ENCODE data around the gene AOAH. TPM values are rescaled to one million over a fixed set of nuclear protein-coding genes. Genes with fewer than 3 reads are reported as not detected.

AOAH gene
- total and polyA plus RNA-seq, 8 donors: 1.6 to 35.8 (median 4.3) TPM; not detected in 1

DNA sequence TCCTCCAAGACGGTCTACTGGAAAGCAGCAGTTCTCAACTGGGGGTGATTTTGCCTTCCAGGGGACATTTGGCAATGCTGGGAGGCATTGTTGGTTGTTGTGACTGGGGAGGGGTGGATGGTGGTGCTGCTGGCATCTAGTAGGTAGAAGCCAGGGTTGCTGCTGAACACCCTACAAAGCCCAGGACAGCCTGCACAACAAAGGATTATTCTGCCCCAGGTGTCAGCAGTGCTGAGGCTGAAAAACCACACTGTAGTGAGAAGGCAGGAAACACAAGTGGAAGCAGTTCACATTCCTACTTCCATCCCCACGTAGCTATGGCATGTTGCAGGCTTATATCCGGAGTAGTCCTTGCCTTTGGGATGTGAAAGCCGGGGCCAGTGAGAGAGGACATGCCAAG is 86.9 kb downstream of the AOAH start:
- H3K36me3 ChIP-seq: peaks cover 0 to 10% (median 0%) of the 10 kb centered on the region in 4 donors
- no peaks in the 10 kb centered on the region for H3K9me3 ChIP-seq
- 72 to 83% (median 81%) methylated on average over 4 of the region's 4 CpGs for WGBS, 5 donors
- no peaks in the 10 kb centered on the region for H3K4me1 ChIP-seq
- intact Hi-C loops (cut with DNase I; ENCODE audit: low total_unique reads): no loop called here
- no peak overlapping the region for H3K4me3 ChIP-seq
- DNase-seq: no peak
- H3K27me3 ChIP-seq: no peaks in the 10 kb centered on the region
- no peak overlapping the region for H3K27ac ChIP-seq
- TF ChIP-seq POLR2AphosphoS5 (IDR thresholded peaks at IDR 0.05) (no peak), EP300 (IDR thresholded peaks at IDR 0.05) (no peak), POLR2A (IDR thresholded peaks at IDR 0.05) (no peak)
- TF ChIP-seq, protein P1, sequence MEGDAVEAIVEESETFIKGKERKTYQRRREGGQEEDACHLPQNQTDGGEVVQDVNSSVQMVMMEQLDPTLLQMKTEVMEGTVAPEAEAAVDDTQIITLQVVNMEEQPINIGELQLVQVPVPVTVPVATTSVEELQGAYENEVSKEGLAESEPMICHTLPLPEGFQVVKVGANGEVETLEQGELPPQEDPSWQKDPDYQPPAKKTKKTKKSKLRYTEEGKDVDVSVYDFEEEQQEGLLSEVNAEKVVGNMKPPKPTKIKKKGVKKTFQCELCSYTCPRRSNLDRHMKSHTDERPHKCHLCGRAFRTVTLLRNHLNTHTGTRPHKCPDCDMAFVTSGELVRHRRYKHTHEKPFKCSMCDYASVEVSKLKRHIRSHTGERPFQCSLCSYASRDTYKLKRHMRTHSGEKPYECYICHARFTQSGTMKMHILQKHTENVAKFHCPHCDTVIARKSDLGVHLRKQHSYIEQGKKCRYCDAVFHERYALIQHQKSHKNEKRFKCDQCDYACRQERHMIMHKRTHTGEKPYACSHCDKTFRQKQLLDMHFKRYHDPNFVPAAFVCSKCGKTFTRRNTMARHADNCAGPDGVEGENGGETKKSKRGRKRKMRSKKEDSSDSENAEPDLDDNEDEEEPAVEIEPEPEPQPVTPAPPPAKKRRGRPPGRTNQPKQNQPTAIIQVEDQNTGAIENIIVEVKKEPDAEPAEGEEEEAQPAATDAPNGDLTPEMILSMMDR (IDR thresholded peaks at IDR 0.05): no peak

DNA sequence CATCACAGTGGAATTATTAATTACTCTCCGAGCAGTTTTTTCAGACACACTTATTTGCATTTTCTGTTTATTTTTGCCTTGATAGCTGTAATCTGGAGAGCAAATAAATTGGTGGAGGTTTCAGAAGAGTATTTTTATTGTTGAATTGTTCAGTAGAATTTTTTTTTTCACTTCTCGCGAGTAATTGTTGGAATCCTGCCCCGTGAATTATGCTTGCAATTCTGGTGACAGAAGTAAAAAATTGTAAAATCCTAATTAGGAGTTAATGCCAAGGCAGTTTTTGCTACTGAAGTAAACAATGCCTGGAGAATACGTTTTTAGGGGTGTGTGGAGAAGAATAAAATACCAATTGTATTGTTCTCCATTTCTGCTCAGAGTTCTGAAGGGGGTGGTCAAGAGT is 88.2 kb downstream of the AOAH start:
- H3K9me3 ChIP-seq: no peaks in the 10 kb centered on the region
- H3K27me3 ChIP-seq: no peaks in the 10 kb centered on the region
- H3K4me1 ChIP-seq: no peaks in the 10 kb centered on the region
- peaks cover 0 to 10% (median 0%) of the 10 kb centered on the region in 4 donors for H3K36me3 ChIP-seq
- no peak overlapping the region for H3K4me3 ChIP-seq
- DNase-seq: no peak
- no peak for TF ChIP-seq POLR2A (IDR thresholded peaks at IDR 0.05)
- no peak for TF ChIP-seq EP300 (IDR thresholded peaks at IDR 0.05)
- no peak for TF ChIP-seq POLR2AphosphoS5 (IDR thresholded peaks at IDR 0.05)
- TF ChIP-seq, protein P1 (IDR thresholded peaks at IDR 0.05): no peak
- no peak overlapping the region for H3K27ac ChIP-seq
- 26 to 63% (median 45%) methylated on average over 5 of the region's 5 CpGs for WGBS, 5 donors
- intact Hi-C loops (cut with DNase I; ENCODE audit: low total_unique reads): no loop called here

DNA sequence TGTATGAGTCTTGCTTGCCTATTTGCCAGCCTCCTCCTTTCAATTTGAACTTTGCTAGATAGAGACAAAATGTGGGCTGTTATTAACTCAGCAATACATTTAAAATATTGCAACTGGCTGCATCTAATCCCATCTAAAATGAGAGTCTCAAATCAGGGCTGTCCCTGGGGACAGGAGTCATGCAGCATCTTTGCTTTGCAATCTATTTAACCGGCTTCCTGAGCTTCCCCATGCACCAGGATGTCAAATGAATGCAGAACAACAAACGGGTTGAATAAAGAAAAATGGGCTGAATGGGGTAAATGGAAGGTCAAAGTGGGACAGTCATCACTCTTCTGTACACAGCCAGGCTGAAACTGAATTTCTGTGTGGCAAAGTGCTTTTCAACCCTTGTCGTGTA is 89.2 kb downstream of the AOAH start:
- no peak for DNase-seq
- no peaks in the 10 kb centered on the region for H3K27me3 ChIP-seq
- intact Hi-C loops (cut with DNase I; ENCODE audit: low total_unique reads): no loop called here
- H3K4me1 ChIP-seq: no peaks in the 10 kb centered on the region
- TF ChIP-seq POLR2AphosphoS5 (IDR thresholded peaks at IDR 0.05) (no peak), EP300 (IDR thresholded peaks at IDR 0.05) (no peak), POLR2A (IDR thresholded peaks at IDR 0.05) (no peak)
- TF ChIP-seq, protein P1 (IDR thresholded peaks at IDR 0.05): no peak
- H3K4me3 ChIP-seq: no peak overlapping the region
- 67 to 82% (median 74%) methylated on average over 3 of the region's 3 CpGs for WGBS, 5 donors
- no peak overlapping the region for H3K27ac ChIP-seq
- no peaks in the 10 kb centered on the region for H3K9me3 ChIP-seq
- H3K36me3 ChIP-seq: peaks cover 0 to 10% (median 0%) of the 10 kb centered on the region in 4 donors

DNA sequence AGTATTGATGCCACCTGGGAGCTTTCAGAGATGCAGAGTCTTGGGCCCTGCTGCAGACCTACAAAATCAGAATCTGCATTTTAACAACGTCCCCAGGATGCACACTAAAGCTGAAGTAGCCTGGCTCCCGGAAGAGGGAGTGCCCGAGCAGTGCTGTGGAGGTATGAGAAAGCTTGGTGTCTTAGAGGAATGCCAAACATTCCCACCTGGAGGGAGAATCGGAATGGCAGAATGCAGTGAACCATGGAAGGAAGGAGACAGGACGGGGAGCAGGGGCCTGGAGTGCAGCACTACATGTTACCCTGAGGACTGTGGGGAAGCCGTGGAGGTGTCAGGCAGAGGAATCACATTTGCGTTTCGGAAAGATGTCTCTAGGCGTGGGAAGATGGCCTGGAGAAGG is 90.9 kb downstream of the AOAH start:
- no peaks in the 10 kb centered on the region for H3K27me3 ChIP-seq
- TF ChIP-seq, protein P1 (IDR thresholded peaks at IDR 0.05): no peak
- TF ChIP-seq POLR2AphosphoS5 (IDR thresholded peaks at IDR 0.05) (no peak), EP300 (IDR thresholded peaks at IDR 0.05) (no peak), POLR2A (IDR thresholded peaks at IDR 0.05) (no peak)
- H3K4me3 ChIP-seq: no peak overlapping the region
- WGBS, 5 donors: 86 to 92% (median 90%) methylated on average over 9 of the region's 9 CpGs
- peaks cover 0 to 10% (median 0%) of the 10 kb centered on the region in 4 donors for H3K36me3 ChIP-seq
- DNase-seq: no peak
- H3K9me3 ChIP-seq: no peaks in the 10 kb centered on the region
- intact Hi-C loops (cut with DNase I; ENCODE audit: low total_unique reads): no loop called here
- no peak overlapping the region for H3K27ac ChIP-seq
- H3K4me1 ChIP-seq: no peaks in the 10 kb centered on the region
